ENCODE data around the gene MRPL44.

Gene MRPL44

GRCh38 chr2:223978451-223978850, 21.2 kb downstream of the MRPL44 start:
- TF ChIP-seq FOXP2 (optimal IDR thresholded peaks at IDR 0.05; ENCODE audit: borderline replicate concordance, extremely low read depth, extremely low read length, insufficient read depth) (no peak), POLR2AphosphoS5 (IDR thresholded peaks at IDR 0.05; ENCODE audit: low read depth, low read length) (no peak), REST (IDR thresholded peaks at IDR 0.05; ENCODE audit: insufficient read depth in 1 of 2, low read depth in 2 of 2, low read length in 2 of 2) (no peak), TAF1 (IDR thresholded peaks at IDR 0.05; ENCODE audit: borderline replicate concordance, insufficient read depth, low read length) (no peak), SIN3A (IDR thresholded peaks at IDR 0.05; ENCODE audit: borderline replicate concordance, insufficient read depth, low read length) (no peak)

DNA sequence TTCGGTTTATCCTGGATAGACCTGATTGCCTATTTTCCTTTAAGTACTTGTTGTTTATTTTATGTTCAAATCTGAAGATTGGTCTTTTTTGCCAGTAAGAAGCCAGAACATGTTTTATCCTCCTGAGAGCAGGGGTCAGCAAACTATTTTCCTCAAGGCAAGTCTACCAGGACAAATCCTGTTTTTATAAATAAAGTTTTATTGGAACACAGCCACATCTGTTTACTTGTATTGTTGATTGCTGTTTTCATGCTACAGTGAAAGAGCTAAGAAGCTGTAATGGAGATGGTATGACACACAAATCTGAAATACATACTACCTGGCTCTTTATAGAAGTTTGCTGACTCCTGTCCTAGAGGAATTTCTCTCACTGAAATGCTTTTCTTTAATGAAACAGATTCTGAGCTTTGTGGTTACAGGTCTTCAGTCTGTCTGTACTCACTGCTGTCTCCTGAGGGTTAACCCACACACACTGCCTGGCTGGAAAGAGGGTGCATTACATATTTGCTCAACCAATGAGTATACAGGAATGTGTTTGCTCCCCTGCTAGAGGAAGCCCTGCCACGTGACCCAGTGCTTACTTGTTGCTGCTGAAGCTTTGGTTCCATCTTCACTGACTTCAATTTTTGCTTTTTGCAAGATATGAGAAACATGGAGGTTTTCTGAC, 22.6 kb downstream of the MRPL44 start:
- no peak for TF ChIP-seq TAF1 (IDR thresholded peaks at IDR 0.05; ENCODE audit: borderline replicate concordance, insufficient read depth, low read length)
- no peak for TF ChIP-seq SIN3A (IDR thresholded peaks at IDR 0.05; ENCODE audit: borderline replicate concordance, insufficient read depth, low read length)
- TF ChIP-seq POLR2AphosphoS5 (IDR thresholded peaks at IDR 0.05; ENCODE audit: low read depth, low read length): no peak
- no peak for TF ChIP-seq REST (IDR thresholded peaks at IDR 0.05; ENCODE audit: insufficient read depth in 1 of 2, low read depth in 2 of 2, low read length in 2 of 2)

GRCh38 chr2:223980397-223980735, 23.1 kb downstream of the MRPL44 start:
- TF ChIP-seq POLR2AphosphoS5 (IDR thresholded peaks at IDR 0.05; ENCODE audit: low read depth, low read length): no peak
- no peak for TF ChIP-seq SIN3A (IDR thresholded peaks at IDR 0.05; ENCODE audit: borderline replicate concordance, insufficient read depth, low read length)
- no peak for TF ChIP-seq FOXP2 (optimal IDR thresholded peaks at IDR 0.05; ENCODE audit: borderline replicate concordance, extremely low read depth, extremely low read length, insufficient read depth)

GRCh38 chr2:223980803-223981202, 23.5 kb downstream of the MRPL44 start:
- TF ChIP-seq FOXP2 (optimal IDR thresholded peaks at IDR 0.05; ENCODE audit: borderline replicate concordance, extremely low read depth, extremely low read length, insufficient read depth): no peak
- no peak for TF ChIP-seq POLR2AphosphoS5 (IDR thresholded peaks at IDR 0.05; ENCODE audit: low read depth, low read length)
- no peak for TF ChIP-seq SIN3A (IDR thresholded peaks at IDR 0.05; ENCODE audit: borderline replicate concordance, insufficient read depth, low read length)
- no peak for TF ChIP-seq TAF1 (IDR thresholded peaks at IDR 0.05; ENCODE audit: borderline replicate concordance, insufficient read depth, low read length)
- TF ChIP-seq REST (IDR thresholded peaks at IDR 0.05; ENCODE audit: insufficient read depth in 1 of 2, low read depth in 2 of 2, low read length in 2 of 2): no peak

DNA sequence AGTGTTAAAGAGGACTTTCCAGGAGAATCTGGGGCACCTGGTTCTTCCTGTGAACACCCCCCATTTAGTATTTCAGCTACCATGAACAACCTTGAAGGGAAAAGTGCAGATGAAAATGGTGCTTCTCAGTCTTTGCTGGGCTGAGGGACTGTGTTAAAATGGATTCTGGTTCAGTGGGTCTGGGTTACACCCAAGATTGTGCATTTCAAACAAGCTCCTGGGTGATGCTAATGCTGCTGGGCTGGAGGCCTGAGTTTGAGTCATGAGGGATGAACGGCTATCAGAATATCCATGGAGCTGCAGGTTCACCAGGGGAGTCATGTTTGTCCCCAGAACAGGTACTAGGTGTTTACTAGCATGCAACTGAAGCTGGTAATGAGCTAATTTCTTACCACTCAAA, 24.0 kb downstream of the MRPL44 start:
- TF ChIP-seq FOXP2 (optimal IDR thresholded peaks at IDR 0.05; ENCODE audit: borderline replicate concordance, extremely low read depth, extremely low read length, insufficient read depth) (no peak), SIN3A (IDR thresholded peaks at IDR 0.05; ENCODE audit: borderline replicate concordance, insufficient read depth, low read length) (no peak), REST (IDR thresholded peaks at IDR 0.05; ENCODE audit: insufficient read depth in 1 of 2, low read depth in 2 of 2, low read length in 2 of 2) (no peak), POLR2AphosphoS5 (IDR thresholded peaks at IDR 0.05; ENCODE audit: low read depth, low read length) (no peak), TAF1 (IDR thresholded peaks at IDR 0.05; ENCODE audit: borderline replicate concordance, insufficient read depth, low read length) (no peak)
